Lower leg skin (tissue), 4 donors: Measurements from ENCODE around the gene PTK6. TPM values are rescaled to one million over a fixed set of nuclear protein-coding genes. Genes with fewer than 3 reads are reported as not detected.

Source experiments
- DNase-seq, 2 donors: peaks; one replicate each; pipeline ENCODE4 v3.0.0-alpha.2; 2019; ENCODE audit warnings: low spot score in 2 of 2
- H3K4me3 ChIP-seq: fragments of 200-600 bp; sonication (generic); 2 replicates; pipeline ENCODE4 v1.5.1; 2017; ENCODE audit warnings: mild to moderate bottlenecking, low read depth; ENCODE audit not compliant: poor library complexity, severe bottlenecking
- POLR2A ChIP-seq, 2 donors: fragments of 450-650 bp; IDR thresholded peaks; one replicate each; pipeline ENCODE4 v1.6.1; 2016 to 2017; ENCODE audit warnings: antibody characterized with exemption in 2 of 2, mild to moderate bottlenecking in 1 of 2, moderate library complexity in 1 of 2
- WGBS, 2 donors: methylation state at CpG; one replicate each; pipeline ENCODE4 v1.1.5; 2018; 5-methylcytosine and 5-hydroxymethylcytosine counted together
- intact Hi-C: fragments of 100-400 bp; cut with DNase I; formaldehyde crosslinking; loops from one replicate; pipeline ENCODE4 v1.15.0; 2023; ENCODE audit warnings: low total_unique reads
- total RNA-seq, 4 donors: library from RNA; depleted of rRNA; stranded (reverse); fragments of >200 nt; gene quantifications; one replicate each; pipeline ENCODE4 v1.1.0, GENCODE V29; 2016
- TF ChIP-seq, protein P1 (sequence below), 3 donors: fragments of 450-650 bp; IDR thresholded peaks; one replicate each; pipeline ENCODE4 v1.5.1; 2016; ENCODE audit warnings: antibody characterized with exemption in 3 of 3, mild to moderate bottlenecking in 3 of 3, moderate library complexity in 2 of 3

The PTK6 gene
- total RNA-seq, 4 donors from 2014 or later: 72.4 to 101 (median 79.9) TPM

DNA sequence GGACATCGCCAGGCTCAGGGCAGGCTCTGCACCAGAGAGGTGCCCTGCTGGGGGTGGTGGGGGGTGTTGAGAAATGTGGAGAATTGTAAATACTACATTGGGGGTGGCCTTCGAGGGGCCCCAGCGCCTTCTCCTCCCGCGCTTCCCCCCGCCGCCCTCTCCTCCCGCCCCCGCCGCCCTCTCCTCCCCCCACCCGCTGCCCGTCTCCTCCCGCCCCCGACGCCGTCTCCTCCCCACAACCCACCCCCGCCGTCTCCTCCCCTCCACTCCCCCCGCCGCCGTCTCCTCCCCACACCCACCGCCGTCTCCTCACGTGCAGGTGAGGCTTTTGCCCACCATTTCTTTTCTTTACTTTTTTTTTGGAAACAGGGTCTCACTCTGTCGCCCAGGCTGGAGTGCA lies 11.8 kb upstream of the PTK6 start:
- intact Hi-C loops: no loop called here
- no peak overlapping the region for H3K4me3 ChIP-seq
- no peak for DNase-seq
- WGBS, 2 donors: 15 to 16% methylated on average over 15 to 24 of the region's 25 CpGs
- TF ChIP-seq, protein P1, sequence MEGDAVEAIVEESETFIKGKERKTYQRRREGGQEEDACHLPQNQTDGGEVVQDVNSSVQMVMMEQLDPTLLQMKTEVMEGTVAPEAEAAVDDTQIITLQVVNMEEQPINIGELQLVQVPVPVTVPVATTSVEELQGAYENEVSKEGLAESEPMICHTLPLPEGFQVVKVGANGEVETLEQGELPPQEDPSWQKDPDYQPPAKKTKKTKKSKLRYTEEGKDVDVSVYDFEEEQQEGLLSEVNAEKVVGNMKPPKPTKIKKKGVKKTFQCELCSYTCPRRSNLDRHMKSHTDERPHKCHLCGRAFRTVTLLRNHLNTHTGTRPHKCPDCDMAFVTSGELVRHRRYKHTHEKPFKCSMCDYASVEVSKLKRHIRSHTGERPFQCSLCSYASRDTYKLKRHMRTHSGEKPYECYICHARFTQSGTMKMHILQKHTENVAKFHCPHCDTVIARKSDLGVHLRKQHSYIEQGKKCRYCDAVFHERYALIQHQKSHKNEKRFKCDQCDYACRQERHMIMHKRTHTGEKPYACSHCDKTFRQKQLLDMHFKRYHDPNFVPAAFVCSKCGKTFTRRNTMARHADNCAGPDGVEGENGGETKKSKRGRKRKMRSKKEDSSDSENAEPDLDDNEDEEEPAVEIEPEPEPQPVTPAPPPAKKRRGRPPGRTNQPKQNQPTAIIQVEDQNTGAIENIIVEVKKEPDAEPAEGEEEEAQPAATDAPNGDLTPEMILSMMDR (IDR thresholded peaks at IDR 0.05): no peak
- no peak for TF ChIP-seq POLR2A (IDR thresholded peaks at IDR 0.05)

DNA sequence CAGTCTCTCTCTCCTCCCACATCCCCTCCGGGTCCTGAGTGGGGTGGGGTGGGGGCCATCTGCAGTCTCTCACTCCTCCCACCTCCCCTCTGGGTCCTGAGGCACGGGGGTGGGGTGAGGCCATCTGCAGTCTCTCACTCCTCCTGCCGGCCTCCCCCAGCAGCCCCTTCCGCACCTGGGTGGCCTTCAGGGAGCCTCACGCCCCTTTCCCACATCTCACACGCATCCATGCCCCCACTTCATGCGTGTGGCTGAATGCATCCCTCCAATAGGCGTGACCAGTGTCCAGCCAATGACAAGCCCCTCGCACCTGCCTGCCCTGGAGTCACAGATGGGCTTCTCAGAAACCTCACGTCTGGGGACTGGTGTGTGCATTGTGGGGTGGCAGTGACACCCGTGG lies 11.4 kb upstream of the PTK6 start:
- no peak for DNase-seq
- intact Hi-C loops: no loop called here
- WGBS, 2 donors: 32 to 36% methylated on average over 9 to 10 of the region's 11 CpGs
- H3K4me3 ChIP-seq: no peak overlapping the region
- TF ChIP-seq, protein P1 (IDR thresholded peaks at IDR 0.05): no peak
- no peak for TF ChIP-seq POLR2A (IDR thresholded peaks at IDR 0.05)

DNA sequence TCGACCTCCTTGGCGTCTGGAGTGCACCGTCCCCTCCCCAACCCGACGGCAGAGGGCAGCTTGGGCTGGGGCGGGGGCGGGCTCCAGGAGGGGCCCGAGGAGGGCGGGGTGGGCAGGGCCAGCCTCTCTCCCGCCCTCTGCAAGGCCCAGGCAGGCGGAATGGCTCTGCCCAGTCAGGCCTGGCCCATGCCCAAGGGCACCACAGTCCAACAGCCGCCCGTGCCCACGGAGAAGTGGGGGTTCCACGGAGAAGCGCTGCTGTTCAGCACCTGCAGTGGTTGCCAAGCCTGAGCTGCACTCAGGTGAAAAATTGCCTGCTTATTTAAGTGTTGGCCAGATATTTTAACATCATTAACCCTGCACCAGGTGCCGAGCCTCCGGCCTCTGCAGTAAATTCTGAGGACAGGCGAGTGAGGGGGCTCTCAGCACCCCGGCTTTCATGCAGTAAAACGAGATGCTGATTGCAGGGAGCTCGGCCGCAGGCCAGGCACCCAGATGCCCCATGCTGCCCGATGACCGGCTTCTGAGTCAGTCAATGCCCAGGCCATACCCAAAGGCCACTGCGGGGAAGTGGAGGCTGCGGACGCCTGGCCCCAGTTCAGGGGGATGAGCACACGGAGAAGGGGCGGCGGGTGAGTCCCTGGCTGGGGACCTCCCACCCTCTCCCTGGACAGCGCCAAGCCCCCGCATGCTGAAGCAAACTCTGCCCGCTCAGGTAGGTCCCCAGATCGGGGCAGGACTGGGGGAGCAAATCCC lies 10.7 kb upstream of the PTK6 start, which contains the start of gene SRMS:
SRMS (minus strand) TSS at position 25 of the 756 bp plus-strand sequence. CDS start 286 bp downstream, outside the sequence.
- intact Hi-C loops: no loop called here
- no peak for DNase-seq
- TF ChIP-seq, protein P1 (IDR thresholded peaks at IDR 0.05): no peak
- no peak for TF ChIP-seq POLR2A (IDR thresholded peaks at IDR 0.05)
- WGBS, 2 donors: 42 to 47% methylated on average over 11 to 25 of the region's 35 CpGs
- H3K4me3 ChIP-seq: no peak within 1 kb of the TSS

DNA sequence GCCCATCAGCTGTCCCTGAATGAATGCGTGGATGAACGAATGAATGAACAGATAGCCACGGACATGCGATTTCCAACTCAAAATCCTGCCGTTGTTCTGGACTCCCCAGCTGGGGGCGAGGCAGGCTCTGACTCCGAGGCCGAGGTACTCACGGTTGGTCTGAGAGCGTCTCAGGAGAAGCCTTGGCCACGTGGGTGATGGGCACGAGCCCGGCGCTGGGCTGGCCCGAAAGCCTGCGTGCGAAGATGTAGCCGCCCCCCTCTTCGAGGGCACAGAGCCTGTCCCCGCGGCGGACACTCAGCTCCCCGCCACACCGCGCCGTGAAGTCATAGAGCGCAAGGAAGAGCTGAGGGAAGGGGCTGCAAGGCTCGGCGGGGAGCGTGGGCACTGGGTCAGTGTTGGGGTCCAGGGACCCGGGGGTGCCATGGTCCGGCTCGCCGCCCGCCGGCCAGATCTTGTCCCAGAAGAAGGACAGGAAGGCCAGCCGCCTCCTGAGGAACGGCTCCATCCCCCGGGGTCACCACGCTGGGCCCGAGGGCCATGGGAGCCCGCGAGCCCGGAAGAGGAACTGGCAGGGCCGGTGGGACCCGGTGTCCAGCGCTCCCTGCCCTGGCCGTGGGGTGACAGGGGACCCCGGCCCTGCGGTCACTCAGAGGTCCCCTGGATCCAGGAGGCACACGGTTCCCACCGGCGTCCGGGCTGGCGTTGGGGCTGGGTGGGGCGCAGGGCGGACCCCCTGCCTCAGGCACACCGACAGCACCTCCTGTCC lies 10.0 kb upstream of the PTK6 start:
- no peak overlapping the region for H3K4me3 ChIP-seq
- intact Hi-C loops: no loop called here
- no peak for TF ChIP-seq POLR2A (IDR thresholded peaks at IDR 0.05)
- TF ChIP-seq, protein P1 (IDR thresholded peaks at IDR 0.05): no peak
- no peak for DNase-seq
- WGBS, 2 donors: 40 to 48% methylated on average over 40 to 41 of the region's 58 CpGs

DNA sequence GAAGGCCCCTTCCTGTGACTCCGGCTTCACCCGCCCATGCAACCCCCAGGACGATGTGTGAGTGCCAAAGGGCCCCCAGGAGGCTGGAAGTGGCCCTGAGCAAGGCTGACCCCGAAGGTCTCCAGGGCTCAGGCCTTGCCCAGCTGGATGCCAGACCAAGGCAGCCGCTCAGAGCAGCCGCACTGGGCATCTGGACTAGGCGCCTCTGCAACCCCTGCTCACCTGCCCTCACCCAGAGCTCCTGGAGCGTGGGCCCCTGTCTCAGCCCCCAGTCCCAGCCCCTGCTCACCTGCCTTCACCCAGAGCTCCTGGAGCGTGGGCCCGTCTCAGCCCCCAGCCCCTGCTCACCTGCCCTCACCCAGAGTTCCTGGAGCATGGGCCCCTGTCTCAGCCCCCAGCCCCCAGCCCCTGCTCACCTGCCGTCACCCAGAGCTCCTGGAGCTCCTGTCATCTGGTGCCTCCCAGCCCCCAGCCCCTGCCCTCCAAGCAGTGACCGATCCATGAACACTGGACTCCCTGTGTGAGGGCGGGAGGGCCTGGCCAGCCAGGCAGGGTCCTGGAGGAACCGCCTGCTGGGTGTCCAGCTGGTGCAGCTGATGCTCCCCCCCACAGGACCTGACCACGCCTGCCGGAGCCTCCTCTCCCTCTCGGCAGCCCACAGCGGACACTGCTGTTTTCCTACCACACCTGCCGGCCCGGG lies 9.2 kb upstream of the PTK6 start:
- intact Hi-C loops: no loop called here

More for the DNA sequence above, 9.2 kb upstream of the PTK6 start:
- WGBS, 2 donors: 78 to 80% methylated on average over 17 to 19 of the region's 20 CpGs
- TF ChIP-seq, protein P1 (IDR thresholded peaks at IDR 0.05): no peak
- no peak for TF ChIP-seq POLR2A (IDR thresholded peaks at IDR 0.05)
- no peak for DNase-seq
- H3K4me3 ChIP-seq: no peak overlapping the region
